Upper lobe of left lung (tissue), 4 donors: ENCODE measurements around the gene PRICKLE2.

Experiments used
- CTCF ChIP-seq, 6 experiments: fragments of 450-650 bp in 4 of 6; fragments of 200-600 bp in 2 of 6; sonication (generic) in 2 of 6; IDR thresholded peaks; one replicate each; pipeline ENCODE4 v1.5.1; 2016 to 2019; ENCODE audit warnings: antibody characterized with exemption in 6 of 6
- POLR2A ChIP-seq, 4 donors: fragments of 450-650 bp; IDR thresholded peaks; one replicate each; pipeline ENCODE4 v1.5.1; 2016 to 2017; ENCODE audit warnings: antibody characterized with exemption in 4 of 4, mild to moderate bottlenecking in 2 of 4
- POLR2AphosphoS5 ChIP-seq, 2 donors: sonication (generic); formaldehyde crosslinking; IDR thresholded peaks; one replicate each; pipeline ENCODE4 v1.5.1; 2017; ENCODE audit warnings: antibody characterized with exemption in 2 of 2

GRCh38 chr3:64271631-64272030 lies 46.4 kb upstream of the PRICKLE2 start:
- TF ChIP-seq CTCF (IDR thresholded peaks at IDR 0.05) = no peak
- no peak for TF ChIP-seq POLR2A (IDR thresholded peaks at IDR 0.05)
- no peak for TF ChIP-seq POLR2AphosphoS5 (IDR thresholded peaks at IDR 0.05)
